ENCODE data around the gene RAE1. TPM values are rescaled to one million over a fixed set of nuclear protein-coding genes. Genes with fewer than 3 reads are reported as not detected.

The RAE1 gene
- total RNA-seq, 1 donor from 2014 or later = 9.5 TPM

GRCh38 chr20:57392512-57393271, 41.6 kb downstream of the RAE1 start:
- Histone ChIP-seq H3K4me1 (peaks cover 6 to 58% of the 10 kb centered on the region in 2 donors), H3K27ac (peak overlapping the region; percentile 82 to 91), H3K27me3 (no peaks in the 10 kb centered on the region), H3K36me3 (peaks cover 15 to 16% of the 10 kb centered on the region in 2 donors), H3K9me3 (no peaks in the 10 kb centered on the region), H3K4me3 (peak overlapping the region; percentile 79 to 83)
- peak; percentile 60 to 77 for DNase-seq (ENCODE audit: low spot score in 2 of 2)
- intact Hi-C loops (cut with DNase I) = loop anchor here (5.0 to 10.0 kb wide), 3 partner anchors 190 to 302 kb away; no protein-coding TSS in a partner anchor
- TF ChIP-seq CTCF (IDR thresholded peaks at IDR 0.05) = no peak

GRCh38 chr20:57393321-57394120, 42.5 kb downstream of the RAE1 start:
- H3K36me3 ChIP-seq = peaks cover 15 to 16% of the 10 kb centered on the region in 2 donors
- no peaks in the 10 kb centered on the region for H3K27me3 ChIP-seq
- DNase-seq (ENCODE audit: low spot score in 2 of 2) = no peak
- peak overlapping the region; percentile 82 to 91 for H3K27ac ChIP-seq
- H3K9me3 ChIP-seq = no peaks in the 10 kb centered on the region
- intact Hi-C loops (cut with DNase I) = loop anchor here (2.0 to 10.0 kb wide), 5 partner anchors 15 to 301 kb away; no protein-coding TSS in a partner anchor
- no peak for TF ChIP-seq CTCF (IDR thresholded peaks at IDR 0.05)
- peaks cover 6 to 62% of the 10 kb centered on the region in 2 donors for H3K4me1 ChIP-seq
- H3K4me3 ChIP-seq = peak overlapping the region; percentile 79 to 83

- Histone ChIP-seq H3K4me1 (peaks cover 12 to 70% of the 10 kb centered on the region in 2 donors), H3K36me3 (peaks cover 15 to 16% of the 10 kb centered on the region in 2 donors), H3K27ac (peak overlapping the region; percentile 82 to 91), H3K9me3 (no peaks in the 10 kb centered on the region), H3K27me3 (no peaks in the 10 kb centered on the region), H3K4me3 (peak overlapping the region; percentile 3 to 36)
- DNase-seq (ENCODE audit: low spot score in 2 of 2) = no peak
- intact Hi-C loops (cut with DNase I) = loop anchor here (2.0 to 10.0 kb wide), 5 partner anchors 14 to 300 kb away; no protein-coding TSS in a partner anchor
- TF ChIP-seq CTCF (IDR thresholded peaks at IDR 0.05) = no peak
Observed at GRCh38 chr20:57394121-57395082, 43.3 kb downstream of the RAE1 start.

- intact Hi-C loops (cut with DNase I) = loop anchor here (2.0 to 10.0 kb wide), 4 partner anchors 13 to 299 kb away; no protein-coding TSS in a partner anchor
- Histone ChIP-seq H3K9me3 (no peaks in the 10 kb centered on the region), H3K4me3 (peak overlapping the region; percentile 3 to 36), H3K36me3 (peaks cover 15 to 22% of the 10 kb centered on the region in 2 donors), H3K4me1 (peaks cover 12 to 69% of the 10 kb centered on the region in 2 donors), H3K27ac (peak overlapping the region; percentile 82 to 91), H3K27me3 (no peaks in the 10 kb centered on the region)
- no peak for TF ChIP-seq CTCF (IDR thresholded peaks at IDR 0.05)
- peak in 1 of 2 donors; percentile 90 for DNase-seq (ENCODE audit: low spot score in 2 of 2)
Observed at GRCh38 chr20:57395111-57395966, 44.3 kb downstream of the RAE1 start.

All from ascending aorta (tissue), 2 donors.